PC-9 (cell line): ENCODE results near the gene CMIP. TPM values are rescaled to one million over a fixed set of nuclear protein-coding genes. Genes with fewer than 3 reads are reported as not detected.

ENCODE experiments used
- BruUV-seq: library from RNA; stranded (reverse); fragments of 400-500 nt; replicated peaks from 2 replicates; lab custom pipeline; 2021; lab: Mats Ljungman, UMichigan
- CTCF ChIA-PET: fragments of 300-600 bp; sonication (Branson Sonifier 250); formaldehyde crosslinking; loops from one replicate; lab custom pipeline; 2022; ENCODE audit warnings: antibody characterized with exemption; lab: Charles Lee
- POLR2A ChIA-PET: fragments of 300-600 bp; sonication (Branson Sonifier 250); formaldehyde crosslinking; loops from one replicate; lab custom pipeline; 2022; ENCODE audit warnings: antibody characterized with exemption; ENCODE audit not compliant: unreplicated experiment; lab: Charles Lee
- DNase-seq, 2 experiments: peaks; one replicate each; pipeline versions ENCODE4 v3.0.0 to v3.0.0-alpha.2; 2015 to 2022; ENCODE audit warnings: mixed read lengths in 1 of 2
- H2AFZ ChIP-seq: fragments of 200-600 bp; sonication (generic); 2 replicates; pipeline ENCODE4 v1.8.1; 2017; ENCODE audit warnings: antibody characterized with exemption
- H3F3A ChIP-seq: fragments of 200-600 bp; sonication (generic); 2 replicates; pipeline ENCODE4 v1.8.1; 2017; ENCODE audit warnings: antibody characterized with exemption, mild to moderate bottlenecking, low read depth; ENCODE audit not compliant: insufficient read depth
- H3K27ac ChIP-seq: fragments of 200-600 bp; sonication (generic); 2 replicates; pipeline ENCODE4 v1.6.1; 2016; ENCODE audit warnings: mixed run types
- H3K27me3 ChIP-seq: fragments of 200-600 bp; sonication (generic); 2 replicates; pipeline ENCODE4 v1.6.1; 2016; ENCODE audit warnings: low read depth, mixed run types; ENCODE audit not compliant: insufficient read depth
- H3K36me3 ChIP-seq: fragments of 200-600 bp; sonication (generic); 2 replicates; pipeline ENCODE4 v1.6.1; 2016; ENCODE audit warnings: low read depth, mixed run types
- H3K4me1 ChIP-seq: fragments of 200-600 bp; sonication (generic); replicated peaks from 2 replicates; pipeline ENCODE4 v1.6.1; 2016; ENCODE audit warnings: mixed run types; ENCODE audit not compliant: insufficient read depth
- H3K4me2 ChIP-seq: fragments of 200-600 bp; sonication (generic); 2 replicates; pipeline ENCODE4 v1.6.1; 2017; ENCODE audit warnings: mixed run types
- H3K4me3 ChIP-seq: fragments of 200-600 bp; sonication (generic); 2 replicates; pipeline ENCODE4 v1.6.1; 2016; ENCODE audit warnings: mixed run types
- H3K79me2 ChIP-seq: fragments of 200-600 bp; sonication (generic); 2 replicates; pipeline ENCODE4 v1.6.1; 2017; ENCODE audit warnings: low read depth, mixed run types
- H3K9me2 ChIP-seq: fragments of 200-600 bp; sonication (generic); 2 replicates; pipeline ENCODE4 v1.8.1; 2017; ENCODE audit warnings: mild to moderate bottlenecking; ENCODE audit not compliant: insufficient read depth
- H3K9me3 ChIP-seq: fragments of 200-600 bp; sonication (generic); 2 replicates; pipeline ENCODE4 v1.8.1; 2016; ENCODE audit warnings: low read depth; ENCODE audit not compliant: insufficient read depth
- H4K20me1 ChIP-seq: fragments of 200-600 bp; sonication (generic); 2 replicates; pipeline ENCODE4 v1.8.1; 2017; ENCODE audit not compliant: insufficient read depth
- EZH2 ChIP-seq: fragments of 200-600 bp; sonication (generic); IDR thresholded peaks from 2 replicates; pipeline ENCODE4 v1.8.0; 2017; ENCODE audit warnings: antibody characterized with exemption, low read depth
- intact Hi-C: fragments of 100-400 bp; cut with micrococcal nuclease; formaldehyde crosslinking; loops from one replicate; pipeline ENCODE4 v1.10.0; 2022; ENCODE audit not compliant: unreplicated experiment
- total RNA-seq: library from RNA; stranded (reverse); gene quantifications from 2 replicates; pipeline ENCODE4 v1.2.3, GENCODE V29; 2021
- TF ChIP-seq, protein P1 (sequence below): fragments of 200-600 bp; sonication (generic); conservative IDR thresholded peaks from 2 replicates; pipeline ENCODE4 v1.6.1; 2017; ENCODE audit warnings: mixed run types, antibody characterized with exemption, mild to moderate bottlenecking, moderate library complexity

Gene CMIP
- total RNA-seq, 1 experiment from 2014 or later: 96.6 TPM

DNA sequence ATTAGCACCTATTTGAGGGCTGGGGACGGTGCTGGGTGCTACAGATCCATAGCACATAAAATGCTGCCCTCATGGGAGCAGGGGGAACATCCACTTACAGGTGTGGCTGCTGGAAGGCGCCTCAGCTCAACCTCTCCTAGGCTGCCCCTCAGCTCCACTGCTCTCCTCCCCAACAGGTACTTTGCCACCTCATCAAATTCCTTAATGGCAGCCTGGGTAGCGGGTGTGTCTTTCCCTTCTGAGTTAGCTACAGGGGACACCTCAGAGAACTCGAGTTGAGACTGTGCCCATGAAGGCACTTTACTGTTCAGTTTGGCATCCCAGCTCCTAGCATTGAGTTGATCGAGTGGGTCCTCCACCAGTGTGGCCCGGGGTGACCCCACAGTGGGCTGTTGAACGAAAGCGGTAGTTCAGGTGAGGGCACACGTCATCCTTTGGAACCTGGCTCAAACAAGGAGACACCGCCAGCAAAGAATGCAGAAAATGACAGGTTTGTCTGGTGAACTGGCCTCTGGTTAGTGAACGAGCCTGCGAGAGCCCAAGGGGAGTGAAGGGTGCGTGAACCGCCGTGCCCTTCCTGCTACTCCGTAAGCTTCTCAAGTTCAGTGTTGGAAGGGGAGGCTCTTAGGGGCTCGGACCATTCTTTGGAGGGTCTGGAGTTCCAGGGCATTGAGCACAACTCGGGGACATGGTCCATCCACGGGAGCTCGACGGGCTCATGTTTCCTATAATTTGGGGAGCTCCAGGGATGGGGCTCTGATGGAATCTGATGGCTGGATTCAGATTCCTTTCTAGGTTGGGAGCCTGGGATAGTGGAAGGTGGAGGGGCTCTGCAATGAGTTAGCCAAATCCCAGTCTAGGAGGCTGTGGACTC, 3.5 kb upstream of the CMIP start:
- peak; percentile 44 to 53 for DNase-seq
- Histone ChIP-seq H3K36me3 (no peaks in the 10 kb centered on the region), H3K27me3 (no peaks in the 10 kb centered on the region), H3K9me3 (no peaks in the 10 kb centered on the region), H3K4me1 (0 out of 2 replicates have a peak, but pooled peaks cover 3% of the 10 kb centered on the region), H2AFZ (no peak overlapping the region), H3K27ac (no peak overlapping the region), H3F3A (peaks cover 18% of the 10 kb centered on the region; the same call in 1 of the 2 replicates), H3K9me2 (no peaks in the 10 kb centered on the region), H3K79me2 (peaks cover 11% of the 10 kb centered on the region), H3K4me2 (no peak overlapping the region), H4K20me1 (no peaks in the 10 kb centered on the region), H3K4me3 (no peak overlapping the region)
- TF ChIP-seq EZH2: no peak
- TF ChIP-seq, protein P1, sequence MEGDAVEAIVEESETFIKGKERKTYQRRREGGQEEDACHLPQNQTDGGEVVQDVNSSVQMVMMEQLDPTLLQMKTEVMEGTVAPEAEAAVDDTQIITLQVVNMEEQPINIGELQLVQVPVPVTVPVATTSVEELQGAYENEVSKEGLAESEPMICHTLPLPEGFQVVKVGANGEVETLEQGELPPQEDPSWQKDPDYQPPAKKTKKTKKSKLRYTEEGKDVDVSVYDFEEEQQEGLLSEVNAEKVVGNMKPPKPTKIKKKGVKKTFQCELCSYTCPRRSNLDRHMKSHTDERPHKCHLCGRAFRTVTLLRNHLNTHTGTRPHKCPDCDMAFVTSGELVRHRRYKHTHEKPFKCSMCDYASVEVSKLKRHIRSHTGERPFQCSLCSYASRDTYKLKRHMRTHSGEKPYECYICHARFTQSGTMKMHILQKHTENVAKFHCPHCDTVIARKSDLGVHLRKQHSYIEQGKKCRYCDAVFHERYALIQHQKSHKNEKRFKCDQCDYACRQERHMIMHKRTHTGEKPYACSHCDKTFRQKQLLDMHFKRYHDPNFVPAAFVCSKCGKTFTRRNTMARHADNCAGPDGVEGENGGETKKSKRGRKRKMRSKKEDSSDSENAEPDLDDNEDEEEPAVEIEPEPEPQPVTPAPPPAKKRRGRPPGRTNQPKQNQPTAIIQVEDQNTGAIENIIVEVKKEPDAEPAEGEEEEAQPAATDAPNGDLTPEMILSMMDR: no peak
- POLR2A ChIA-PET: interaction anchor here (0.6 to 0.8 kb wide), 4 partner anchors 42 to 344 kb away, joined by 3 to 4 read pairs (median 4); no protein-coding TSS in a partner anchor
- intact Hi-C loops: no loop called here
- no TSS peak for BruUV-seq
- CTCF ChIA-PET: interaction anchor here (0.7 to 0.8 kb wide), 2 partner anchors 8 to 166 kb away, joined by 4 to 5 read pairs; no protein-coding TSS in a partner anchor

DNA sequence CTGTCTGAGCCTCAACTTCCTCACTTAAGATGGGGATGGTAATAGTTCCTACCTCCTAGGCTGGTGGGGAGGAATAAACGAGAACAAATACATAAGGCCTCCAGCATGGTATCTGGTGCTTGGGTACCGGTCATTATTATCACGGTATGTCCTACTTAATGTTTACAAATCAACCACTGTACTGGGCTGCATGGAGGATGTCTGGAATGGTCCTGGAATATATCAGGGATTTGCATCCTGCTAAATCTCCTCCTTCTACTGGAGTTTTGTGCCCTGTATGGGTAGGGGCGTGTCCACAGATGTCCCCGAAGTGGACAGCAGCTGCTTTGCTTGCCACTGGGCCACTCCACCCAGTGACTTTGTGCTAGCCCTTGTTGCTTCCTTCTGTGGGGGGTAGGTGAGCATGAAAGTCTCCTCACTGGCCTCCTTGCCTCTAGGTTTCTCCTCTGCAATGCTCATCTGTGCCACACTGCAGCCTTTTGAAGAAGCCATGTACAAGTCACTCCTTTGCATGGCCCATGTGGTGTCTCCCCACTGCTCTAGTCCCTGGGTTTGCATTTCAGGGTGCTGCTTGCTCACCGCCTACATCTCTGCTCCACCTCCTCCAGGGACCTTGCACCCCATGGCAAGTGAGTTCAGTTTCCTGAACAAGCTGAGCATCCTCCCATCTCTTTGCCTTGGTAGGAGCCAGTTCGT, 2.2 kb upstream of the CMIP start:
- Histone ChIP-seq H3K9me3 (no peaks in the 10 kb centered on the region), H3K36me3 (no peaks in the 10 kb centered on the region), H3K79me2 (peaks cover 23% of the 10 kb centered on the region), H3K4me3 (no peak overlapping the region), H3F3A (peaks cover 22% of the 10 kb centered on the region; the same call in 1 of the 2 replicates), H3K4me2 (no peak overlapping the region), H3K27ac (no peak overlapping the region), H3K27me3 (no peaks in the 10 kb centered on the region), H3K4me1 (peaks cover 3% of the 10 kb centered on the region; the same call in 1 of the 2 replicates), H4K20me1 (no peaks in the 10 kb centered on the region), H3K9me2 (no peaks in the 10 kb centered on the region), H2AFZ (no peak overlapping the region)
- intact Hi-C loops: no loop called here
- CTCF ChIA-PET: no interaction called here
- TF ChIP-seq, protein P1: no peak
- no peak for TF ChIP-seq EZH2
- POLR2A ChIA-PET: no interaction called here
- BruUV-seq: no TSS peak
- DNase-seq: no peak

DNA sequence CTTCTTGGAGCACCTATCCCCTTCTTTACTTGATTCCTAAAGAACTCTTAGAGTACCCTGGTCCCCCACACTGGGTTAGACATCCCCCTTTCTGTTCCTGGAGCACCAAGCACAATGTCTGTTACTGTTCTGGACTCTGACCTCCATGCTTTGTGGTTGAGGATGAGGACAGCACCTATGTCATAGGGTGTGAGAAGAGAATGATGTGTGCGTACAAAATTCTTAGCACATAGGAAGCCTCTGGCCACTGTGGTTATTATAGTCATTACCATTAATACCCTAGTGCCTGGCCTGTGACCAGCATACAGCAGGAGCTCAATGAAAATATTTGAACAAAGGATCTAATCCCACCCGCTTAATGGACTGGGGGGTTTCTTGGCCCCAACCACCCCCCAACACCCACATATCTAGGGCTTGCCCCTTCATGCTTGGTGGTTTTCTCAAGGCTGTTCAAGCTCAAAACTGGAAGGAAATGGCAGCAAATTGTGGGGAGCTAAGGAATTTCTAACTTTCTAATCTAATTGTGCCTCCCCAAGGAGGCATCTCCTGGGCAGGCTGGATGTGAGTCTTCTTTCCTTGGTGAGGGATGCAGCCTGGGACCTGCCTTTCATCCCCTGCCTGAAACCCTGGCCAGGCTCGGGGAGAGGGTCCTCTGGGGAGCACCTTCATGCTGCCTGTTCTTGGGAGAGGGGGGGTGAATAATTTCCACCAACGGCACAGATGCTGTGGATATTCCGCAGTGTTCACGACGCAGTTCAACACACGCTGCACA, 1.5 kb upstream of the CMIP start:
- Histone ChIP-seq H3K79me2 (peaks cover 31% of the 10 kb centered on the region), H4K20me1 (peaks cover 3% of the 10 kb centered on the region; the same call in 1 of the 2 replicates), H3K9me3 (no peaks in the 10 kb centered on the region), H3K4me2 (no peak overlapping the region), H3K36me3 (no peaks in the 10 kb centered on the region), H3K27ac (no peak overlapping the region), H2AFZ (no peak overlapping the region), H3K27me3 (no peaks in the 10 kb centered on the region), H3K4me3 (no peak overlapping the region), H3K4me1 (peaks cover 9% of the 10 kb centered on the region), H3K9me2 (no peaks in the 10 kb centered on the region), H3F3A (peaks cover 29% of the 10 kb centered on the region; the same call in 1 of the 2 replicates)
- CTCF ChIA-PET: interaction anchor here (0.6 kb wide), 1 partner anchor 16 kb away, joined by 4 read pairs; no protein-coding TSS in a partner anchor
- no peak for TF ChIP-seq EZH2
- TF ChIP-seq, protein P1: no peak
- DNase-seq: no peak
- BruUV-seq: TSS peak; percentile 54
- intact Hi-C loops: no loop called here
- POLR2A ChIA-PET: no interaction called here
